ENCODE data around the gene NEGR1.

Gene NEGR1

GRCh38 chr1:72075425-72075824, 206.9 kb downstream of the NEGR1 start:
- in situ Hi-C loops (cut with MboI; ENCODE audit: low pct_unique_long_range_greater_than_20kb, low sequenced_read_pairs, unreplicated experiment), result no loop called here
- no peak for TF ChIP-seq CTCF (IDR thresholded peaks at IDR 0.05; ENCODE audit: extremely low read depth, insufficient read depth, missing control alignments)
- no peak for DNase-seq (ENCODE audit: low spot score)

GRCh38 chr1:72066431-72066830, 215.9 kb downstream of the NEGR1 start:
- TF ChIP-seq CTCF (IDR thresholded peaks at IDR 0.05; ENCODE audit: extremely low read depth, insufficient read depth, missing control alignments), result no peak
- no peak for DNase-seq (ENCODE audit: low spot score)
- in situ Hi-C loops (cut with MboI; ENCODE audit: low pct_unique_long_range_greater_than_20kb, low sequenced_read_pairs, unreplicated experiment), result no loop called here

- TF ChIP-seq CTCF (IDR thresholded peaks at IDR 0.05; ENCODE audit: extremely low read depth, insufficient read depth, missing control alignments), result no peak
- in situ Hi-C loops (cut with MboI; ENCODE audit: low pct_unique_long_range_greater_than_20kb, low sequenced_read_pairs, unreplicated experiment), result no loop called here
- no peak for DNase-seq (ENCODE audit: low spot score)
Measured at GRCh38 chr1:72064196-72065075, 217.9 kb downstream of the NEGR1 start.

GRCh38 chr1:72063364-72064044, 218.8 kb downstream of the NEGR1 start:
- in situ Hi-C loops (cut with MboI; ENCODE audit: low pct_unique_long_range_greater_than_20kb, low sequenced_read_pairs, unreplicated experiment), result no loop called here
- no peak for TF ChIP-seq CTCF (IDR thresholded peaks at IDR 0.05; ENCODE audit: extremely low read depth, insufficient read depth, missing control alignments)
- no peak for DNase-seq (ENCODE audit: low spot score)

GRCh38 chr1:72062584-72062983, 219.8 kb downstream of the NEGR1 start:
- in situ Hi-C loops (cut with MboI; ENCODE audit: low pct_unique_long_range_greater_than_20kb, low sequenced_read_pairs, unreplicated experiment), result no loop called here
- no peak for DNase-seq (ENCODE audit: low spot score)
- TF ChIP-seq CTCF (IDR thresholded peaks at IDR 0.05; ENCODE audit: extremely low read depth, insufficient read depth, missing control alignments), result no peak

DNA sequence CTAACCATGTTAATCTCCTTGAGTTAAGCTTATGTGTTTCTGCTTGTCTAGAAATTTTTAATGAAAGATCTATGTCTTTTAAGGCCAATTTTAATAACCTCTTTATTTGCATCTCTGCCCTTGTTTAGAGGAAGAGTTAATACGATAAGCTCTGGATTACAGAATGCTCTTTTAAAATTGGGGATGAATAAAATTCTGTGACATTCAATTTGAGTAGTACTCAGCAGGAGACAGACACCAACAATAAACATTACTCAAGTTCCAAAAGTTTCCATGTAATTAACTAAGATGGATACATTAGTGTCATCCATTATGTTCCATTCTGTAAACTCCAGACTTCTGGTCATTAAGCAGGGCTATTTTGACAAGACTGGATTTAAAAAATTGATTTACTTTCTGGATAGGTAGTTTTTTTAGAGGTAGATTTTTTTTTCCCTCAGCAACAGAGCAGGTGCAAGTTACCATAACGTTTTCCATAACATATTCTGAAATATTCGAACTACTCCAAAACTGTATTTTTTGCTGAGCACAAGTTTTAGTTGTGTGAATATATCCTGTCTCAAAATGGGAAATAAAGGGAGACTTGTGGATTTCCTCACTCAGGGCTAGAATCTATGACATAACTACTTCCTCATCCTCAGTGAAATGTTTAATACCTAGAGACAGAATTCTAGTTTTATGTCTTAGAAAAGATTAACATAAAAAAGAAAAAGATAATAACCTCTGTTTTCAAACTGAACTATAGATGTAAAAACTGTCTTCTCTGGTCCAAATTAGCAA, 221.7 kb downstream of the NEGR1 start:
- no peak for TF ChIP-seq CTCF (IDR thresholded peaks at IDR 0.05; ENCODE audit: extremely low read depth, insufficient read depth, missing control alignments)
- DNase-seq (ENCODE audit: low spot score), result no peak
- in situ Hi-C loops (cut with MboI; ENCODE audit: low pct_unique_long_range_greater_than_20kb, low sequenced_read_pairs, unreplicated experiment), result no loop called here

All from GM13977 (cell line).